ENCODE measurements around the gene IL17D.

DNA sequence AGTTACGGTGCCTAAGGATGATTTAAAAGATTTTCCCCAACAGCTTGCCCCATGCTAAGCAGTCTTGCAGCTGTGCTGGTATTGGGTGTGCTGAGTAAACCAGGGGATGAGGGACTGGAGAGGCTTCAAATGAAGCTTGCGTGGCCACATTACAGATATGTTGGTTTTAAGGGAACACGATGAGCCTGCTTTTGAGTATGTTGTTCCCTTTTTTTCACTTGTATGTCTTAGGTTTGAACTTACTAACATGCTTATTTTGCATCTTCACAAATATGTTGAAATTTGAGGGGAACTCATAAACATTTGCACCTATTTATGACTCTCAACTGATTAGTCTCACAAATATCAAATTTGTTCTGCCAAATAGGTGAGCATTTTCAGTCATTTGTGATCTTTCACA, 2.0 kb upstream of the IL17D start:
- no peak for TF ChIP-seq CTCF (IDR thresholded peaks at IDR 0.05)
- no peak for TF ChIP-seq POLR2A (IDR thresholded peaks at IDR 0.05)

Data from body of pancreas (tissue), 4 donors.